IPS-NIHi11 (cell line): Measurements from ENCODE around the gene ACSL6.

Source experiments
- DNase-seq: peaks from one replicate; pipeline ENCODE4 v3.0.0; 2012; ENCODE audit warnings: mixed read lengths, low spot score

ACSL6 gene

DNA sequence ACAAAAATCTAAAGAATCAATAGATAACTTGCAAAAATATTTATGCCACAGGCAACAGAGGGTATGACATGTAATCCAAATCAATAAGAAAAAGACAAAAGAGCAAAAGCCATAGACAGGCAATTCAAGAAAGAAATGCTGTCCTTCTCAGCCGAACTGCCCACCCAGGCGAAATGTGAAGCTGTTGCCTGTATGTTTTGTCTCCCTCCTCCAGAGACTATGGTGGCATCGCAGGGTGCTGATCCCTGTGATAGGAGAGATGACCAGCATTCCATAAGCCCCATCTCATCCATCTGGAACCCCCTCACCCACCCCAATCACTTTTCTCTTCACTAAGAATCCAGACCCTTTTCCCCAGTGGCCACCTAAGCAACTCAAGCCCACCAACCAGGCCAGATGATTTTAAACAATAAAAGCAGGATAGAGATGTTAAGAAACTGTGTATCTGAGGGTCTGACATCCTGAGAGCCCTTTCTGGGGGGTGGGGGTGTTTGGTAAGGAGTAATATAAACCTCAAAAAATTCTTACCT, 5.3 kb upstream of the ACSL6 start:
- no peak for DNase-seq

DNA sequence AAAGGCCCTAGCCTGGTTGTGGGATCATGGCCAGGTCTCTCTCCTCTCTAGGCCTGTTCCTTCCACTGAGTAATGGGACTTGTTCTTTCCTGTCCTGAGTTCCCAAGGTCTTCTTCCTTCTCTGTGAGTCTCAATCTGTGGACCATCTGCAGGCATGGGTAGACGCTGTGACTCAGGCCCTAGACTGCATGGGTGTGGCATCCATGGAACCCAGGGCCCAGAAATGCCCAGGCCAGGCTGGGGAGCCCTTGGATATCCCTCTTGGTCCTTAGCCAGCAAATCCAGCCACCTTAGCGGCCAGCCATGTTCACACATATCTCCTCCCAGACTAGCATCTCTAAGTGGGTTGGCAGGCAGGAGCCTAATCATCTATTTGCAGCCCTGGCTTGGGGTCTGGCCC, 2.3 kb upstream of the ACSL6 start:
- no peak for DNase-seq

DNA sequence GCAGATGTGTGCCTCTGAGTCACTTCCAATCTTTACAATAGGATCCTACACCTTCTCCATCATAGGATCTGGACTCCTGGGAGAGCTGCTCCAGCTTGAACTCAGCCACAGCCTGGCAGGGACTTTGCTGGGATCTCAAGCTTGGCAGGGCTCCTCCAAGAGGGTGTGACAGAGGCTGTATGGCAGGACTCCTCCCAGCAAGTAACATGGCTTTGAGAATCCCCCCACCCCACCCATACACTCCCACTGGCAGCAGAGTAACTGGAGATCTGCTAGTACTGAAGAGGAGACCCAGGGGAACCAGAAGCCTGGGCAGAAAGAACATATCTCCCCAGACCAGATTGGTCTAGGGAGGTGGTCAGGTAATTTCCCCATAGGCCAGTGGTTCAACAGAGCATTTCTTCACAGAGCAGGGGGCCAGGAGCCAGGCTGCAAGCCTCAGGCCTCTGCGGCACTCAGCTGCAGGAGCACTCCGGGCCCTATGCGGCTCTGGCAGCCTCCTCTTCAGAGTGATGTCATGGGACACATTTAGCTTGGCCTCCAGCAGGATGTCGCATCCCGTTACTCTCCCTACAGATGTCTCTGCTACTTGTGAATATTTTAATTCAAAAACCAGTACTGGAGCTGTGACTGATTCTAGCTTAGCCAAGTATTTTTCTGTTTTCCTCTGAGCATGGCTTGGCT, 1.7 kb upstream of the ACSL6 start:
- no peak for DNase-seq

DNA sequence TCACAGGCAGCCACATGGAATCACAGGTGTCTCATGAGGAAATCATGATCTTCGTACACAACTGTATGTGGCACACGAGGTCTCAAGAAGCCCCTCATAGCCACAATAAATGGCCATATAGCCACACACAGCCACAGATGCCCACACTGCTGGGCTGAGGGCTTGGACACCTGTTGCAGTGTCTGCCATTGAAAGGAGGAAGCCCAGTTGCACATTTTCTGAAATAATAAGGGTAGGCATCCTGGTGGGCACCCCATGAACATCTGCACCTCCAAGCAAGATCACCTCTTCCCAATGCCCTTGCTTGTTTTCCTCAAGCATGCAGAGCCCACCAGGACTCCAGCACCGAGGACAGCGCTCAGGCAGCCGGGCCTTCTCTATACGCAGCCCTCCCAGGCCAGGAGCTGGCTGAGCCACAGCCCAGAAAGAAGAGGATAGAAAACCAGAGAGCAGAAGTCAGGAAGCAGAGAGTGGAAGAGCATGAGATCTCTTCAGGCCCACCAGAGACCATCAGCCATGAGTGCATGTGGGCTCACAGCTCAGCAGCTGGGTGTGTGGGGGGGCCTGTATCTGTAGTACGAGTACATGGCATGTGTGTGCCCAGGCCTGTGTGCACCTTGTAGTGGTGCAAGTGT, 1.0 kb upstream of the ACSL6 start:
- peak; percentile 90 for DNase-seq

DNA sequence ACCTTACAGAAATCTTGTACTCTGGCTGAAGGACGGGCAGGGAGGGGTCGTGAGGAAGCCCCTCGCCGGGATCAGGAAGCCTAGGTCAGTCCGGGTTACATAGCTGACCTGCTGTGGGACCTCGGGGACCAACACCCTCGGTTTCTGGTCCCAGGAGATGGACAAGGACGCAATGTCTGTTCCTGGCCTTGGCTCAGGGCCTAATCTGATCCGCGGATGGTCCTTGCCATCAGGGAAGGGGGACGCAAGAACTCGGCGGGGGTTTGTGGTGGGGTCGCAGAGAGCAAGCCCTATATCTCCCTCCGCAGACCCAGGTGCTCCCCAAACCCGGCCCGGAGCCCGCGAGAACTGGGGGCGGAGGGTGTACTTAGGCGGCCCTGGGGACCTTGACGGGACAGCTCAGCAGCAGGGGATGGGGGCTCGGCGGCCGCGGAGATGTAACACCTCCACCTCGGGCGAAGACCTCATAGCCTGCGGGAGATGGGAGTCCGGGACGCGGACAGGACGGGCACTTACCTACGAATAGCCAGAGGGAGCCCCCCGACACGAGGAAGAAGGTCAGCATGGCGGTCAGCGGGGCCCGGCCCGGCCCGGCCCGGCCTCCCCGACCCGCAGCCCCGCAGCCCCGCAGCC, 353 bp downstream of the ACSL6 start:
- DNase-seq, result no peak

DNA sequence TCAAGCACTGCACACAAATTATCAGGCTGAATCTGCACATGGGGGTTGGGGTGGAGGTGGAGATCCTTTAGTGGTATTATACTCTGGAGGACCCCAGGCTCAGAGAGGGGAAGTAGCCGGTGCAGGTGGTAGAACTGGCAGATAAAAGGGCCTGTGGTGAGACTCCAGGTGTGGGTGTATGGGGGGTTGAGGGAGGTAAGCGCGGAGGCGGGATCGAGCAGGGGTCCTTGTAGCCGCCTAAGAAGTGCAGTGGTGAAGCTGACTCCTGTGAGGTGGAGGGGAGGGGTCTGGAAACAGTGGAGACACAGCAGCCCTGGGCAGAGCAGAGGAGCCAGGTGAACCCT, 841 bp downstream of the ACSL6 start:
- peak; percentile 43 for DNase-seq

DNA sequence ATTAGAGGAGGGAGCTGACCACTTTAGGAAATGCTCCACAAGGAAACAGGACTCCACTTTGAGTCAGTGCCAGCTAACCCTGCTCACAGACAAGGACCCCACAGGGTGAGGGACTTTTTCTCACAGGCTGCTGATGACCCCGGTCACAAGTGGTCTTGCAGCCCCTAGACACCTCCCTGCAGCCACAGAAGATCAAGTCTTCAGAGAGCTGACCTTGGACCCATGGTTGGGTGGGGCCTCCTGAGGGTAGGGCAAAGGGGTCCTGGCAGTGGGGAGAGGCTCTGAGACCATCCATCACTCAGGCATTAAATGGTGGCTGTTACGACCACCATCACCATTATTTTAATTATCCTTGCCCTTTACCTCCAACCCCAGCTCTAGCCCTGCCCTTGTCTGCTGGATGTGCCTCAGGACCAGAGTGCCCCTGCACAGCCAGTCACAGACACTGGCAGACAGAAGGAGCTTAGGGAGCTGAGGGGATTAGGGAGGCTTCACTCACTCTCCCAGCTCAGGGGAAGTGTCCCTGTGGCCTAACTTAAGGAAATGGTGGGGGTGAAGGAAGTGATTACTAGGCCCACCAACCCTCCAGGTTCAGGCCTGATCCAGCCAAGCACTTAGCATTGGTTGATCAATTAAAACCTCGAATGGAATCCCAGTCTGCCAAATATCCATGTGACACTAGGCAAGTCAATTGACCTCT, 1.6 kb downstream of the ACSL6 start:
- DNase-seq, result no peak

DNA sequence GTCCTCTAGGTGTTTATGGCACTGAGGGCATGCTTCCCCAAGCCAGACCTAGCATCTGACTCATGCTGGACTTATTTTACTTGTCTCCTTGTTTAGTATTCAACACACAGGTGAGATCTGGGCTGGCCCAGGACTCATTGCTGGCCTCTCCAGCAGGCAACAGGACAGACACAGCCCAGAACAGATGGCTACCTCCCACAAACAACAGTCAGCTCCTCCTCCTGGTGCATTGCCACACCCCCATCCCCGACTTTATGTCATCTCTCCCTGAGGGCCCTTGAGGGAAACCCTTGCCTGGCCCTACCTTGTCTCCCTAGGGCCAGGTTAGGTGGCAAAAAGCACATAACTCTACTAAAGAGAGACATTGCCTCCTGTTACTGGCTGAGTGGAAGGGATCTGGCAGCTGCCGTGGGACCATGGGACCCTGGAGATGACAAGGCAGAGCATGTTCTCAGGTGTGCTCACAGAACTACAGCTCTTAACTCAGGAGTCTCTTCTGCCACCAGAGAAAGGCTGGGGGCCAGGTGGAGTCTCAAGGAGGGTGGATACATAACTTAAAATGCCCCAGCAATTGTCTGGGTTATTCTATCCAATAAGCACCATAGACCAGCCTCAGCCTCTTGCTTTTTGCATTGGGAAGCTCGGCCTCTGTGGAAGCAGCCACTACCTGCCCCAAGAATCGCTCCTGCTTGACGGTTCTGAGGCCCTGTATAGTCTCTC, 2.3 kb downstream of the ACSL6 start:
- DNase-seq, result no peak

DNA sequence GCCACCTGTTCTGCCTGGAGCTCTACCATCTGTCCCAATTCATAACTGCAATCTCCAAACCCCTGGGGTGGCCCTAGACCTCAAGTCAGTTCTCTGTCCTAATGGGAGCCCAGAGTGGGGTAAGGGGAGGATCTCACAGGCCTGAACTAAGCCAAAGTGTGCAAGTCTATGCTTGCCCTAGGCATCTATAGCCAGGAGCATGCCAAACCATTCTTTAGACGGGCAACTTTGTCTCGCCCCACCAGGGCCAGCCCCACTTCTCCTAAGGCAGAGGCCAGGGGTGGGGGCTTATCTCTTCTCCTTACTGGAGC, 3.3 kb downstream of the ACSL6 start:
- DNase-seq, result no peak

DNA sequence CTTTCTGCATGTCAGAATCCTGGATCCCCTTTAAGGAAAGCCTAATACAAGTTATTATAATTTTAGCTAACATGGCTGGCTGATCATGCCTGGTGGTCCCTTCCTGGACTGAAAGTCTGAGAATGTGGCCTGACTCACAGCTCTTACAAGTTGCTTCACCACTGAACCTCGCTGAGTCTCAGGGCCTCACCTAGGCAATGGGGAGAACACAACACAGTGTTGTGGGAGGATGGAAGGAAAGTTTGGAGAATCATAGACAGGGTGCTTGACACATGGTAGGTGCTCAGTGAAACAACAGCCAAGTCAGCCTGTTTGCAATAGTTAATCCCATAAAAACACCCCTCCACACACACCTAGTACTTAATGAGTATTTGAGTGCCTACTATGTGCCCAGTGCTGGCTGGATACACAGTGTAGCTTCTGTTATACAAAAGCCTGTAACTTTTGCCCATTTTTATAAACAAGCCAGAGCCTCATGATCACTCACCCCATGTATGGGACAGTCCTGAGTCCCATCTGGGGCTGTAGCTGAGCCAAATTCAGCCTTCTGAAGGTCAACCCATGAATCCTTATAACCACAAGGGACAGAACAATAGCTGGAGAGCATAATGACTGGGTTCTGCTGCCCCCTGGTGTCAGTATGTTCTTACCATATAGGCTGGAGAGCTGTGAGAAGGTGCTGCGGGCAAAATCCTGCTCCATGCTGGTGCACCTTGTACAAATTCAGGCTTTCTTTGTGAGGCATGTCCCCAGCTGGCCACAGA, 3.9 kb downstream of the ACSL6 start:
- DNase-seq, result peak; percentile 72

DNA sequence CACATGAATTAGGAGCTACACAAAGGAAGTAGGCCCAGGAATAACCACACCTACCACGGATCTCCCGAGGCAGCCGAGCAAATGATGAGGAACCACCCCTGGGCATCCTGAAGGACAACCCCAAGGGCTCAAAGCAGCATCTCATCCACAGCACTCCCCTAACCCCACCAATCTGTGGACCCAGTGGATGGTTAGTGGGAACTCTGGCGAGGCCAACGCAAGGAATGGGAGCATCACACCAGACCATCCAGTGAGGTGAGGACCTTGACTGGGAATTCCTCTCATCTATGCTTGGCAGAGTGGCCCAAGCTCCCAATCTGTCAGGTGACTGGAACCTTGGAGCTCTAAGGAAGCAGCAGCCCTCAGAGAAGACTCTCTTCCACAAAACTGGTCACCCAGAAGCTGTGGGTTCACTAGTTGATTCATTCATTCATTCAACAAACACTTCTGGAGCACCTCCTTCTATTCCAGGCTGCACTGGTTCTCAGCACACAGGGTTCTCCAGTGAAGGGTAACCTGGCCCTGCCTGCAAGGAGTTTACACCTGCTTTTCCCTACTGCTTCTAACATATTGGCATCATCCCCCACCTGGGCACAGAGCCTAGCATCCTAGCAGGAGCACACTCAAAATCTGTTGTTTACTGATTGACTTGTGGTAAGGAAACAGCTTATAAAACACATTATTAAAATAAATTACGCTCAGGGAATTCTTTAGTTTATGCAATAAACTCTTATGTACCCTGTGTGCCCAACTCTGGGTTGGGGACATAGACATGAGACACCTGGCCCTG, 4.9 kb downstream of the ACSL6 start:
- no peak for DNase-seq

DNA sequence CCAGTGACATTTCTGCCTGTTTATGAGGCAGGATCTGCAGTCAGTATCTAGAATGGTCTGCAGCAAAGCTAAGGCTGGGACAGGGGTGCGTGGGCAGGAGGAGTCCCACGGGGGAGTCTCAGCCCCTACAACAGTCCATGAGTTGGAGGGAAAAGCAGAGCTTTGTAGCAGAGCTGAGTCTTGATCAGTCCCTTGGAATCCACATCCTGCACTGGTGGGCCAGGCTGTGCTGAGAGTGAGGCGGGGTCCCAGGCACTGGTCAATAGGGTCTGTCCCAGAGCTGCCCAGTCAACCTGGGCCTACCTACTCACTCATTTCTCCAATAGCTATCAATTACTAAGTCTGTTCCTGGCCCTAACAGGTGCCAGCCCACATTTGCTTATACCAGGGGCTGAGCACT, 5.9 kb downstream of the ACSL6 start:
- no peak for DNase-seq

DNA sequence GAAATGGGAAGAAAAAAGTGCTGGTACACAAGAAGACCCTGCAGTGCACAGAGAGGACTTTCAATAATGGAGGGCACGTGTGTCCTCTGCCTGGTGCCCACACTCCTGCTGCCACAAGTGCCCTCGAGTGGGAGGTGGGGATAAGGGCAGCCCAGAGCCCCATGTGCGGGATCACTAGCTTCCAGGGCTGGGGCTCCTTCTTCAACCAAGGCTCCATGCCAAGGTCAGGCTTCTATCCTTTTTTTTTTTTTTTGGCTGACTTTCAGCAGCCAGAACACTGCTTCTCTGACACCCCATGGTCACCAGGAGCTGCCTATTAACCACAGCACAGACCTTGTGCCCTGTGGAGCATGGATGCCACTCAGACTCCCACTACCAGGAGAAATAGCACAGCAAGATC, 7.5 kb downstream of the ACSL6 start:
- no peak for DNase-seq

DNA sequence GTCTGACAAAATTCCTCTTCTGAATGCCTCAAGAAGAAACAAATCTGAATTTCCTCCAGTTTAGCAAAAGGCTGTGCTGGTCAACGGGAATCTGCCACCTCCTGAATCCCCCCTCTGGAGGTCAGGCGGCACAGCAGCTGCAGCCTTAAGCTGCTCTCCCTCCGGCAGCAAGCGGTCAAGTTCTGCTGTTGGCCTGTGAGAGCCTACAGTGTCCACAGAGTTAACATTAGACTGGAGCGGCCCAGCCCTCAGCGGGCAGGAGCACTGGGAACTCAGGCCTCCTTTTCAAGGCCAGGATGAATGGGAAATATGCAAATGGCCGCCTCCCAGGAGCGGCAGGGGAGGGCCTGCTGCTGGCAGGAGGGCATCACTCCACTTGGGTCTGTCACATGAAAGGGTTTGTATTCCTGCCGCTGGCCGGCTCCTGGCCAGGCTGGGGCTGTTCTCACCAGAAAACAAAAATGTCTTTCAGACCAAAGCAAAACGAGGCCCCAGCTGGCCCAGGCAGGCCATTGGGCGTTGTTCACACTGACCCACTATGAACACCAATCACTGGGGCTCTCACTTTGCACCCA, 8.2 kb downstream of the ACSL6 start:
- DNase-seq, result peak; percentile 61

DNA sequence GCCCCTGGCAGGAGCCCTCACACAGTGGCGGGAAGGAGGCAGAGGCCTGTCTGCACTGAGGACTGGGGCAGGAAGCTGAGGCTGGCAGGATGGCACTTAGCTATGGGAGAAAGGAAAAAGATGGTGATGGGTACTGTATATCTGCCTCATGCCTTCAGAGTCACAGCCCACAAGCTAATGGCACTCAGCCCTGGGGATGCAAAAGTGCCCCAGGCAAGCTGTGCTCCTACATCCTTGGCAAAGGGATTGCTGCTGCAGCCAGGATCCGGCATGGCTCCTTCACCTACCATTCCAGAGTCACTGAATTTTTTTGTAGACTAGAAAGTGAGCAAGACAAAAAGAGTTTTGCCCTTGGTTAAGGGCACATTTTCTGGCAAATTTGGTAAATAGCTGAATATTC, 8.7 kb downstream of the ACSL6 start:
- DNase-seq, result no peak

DNA sequence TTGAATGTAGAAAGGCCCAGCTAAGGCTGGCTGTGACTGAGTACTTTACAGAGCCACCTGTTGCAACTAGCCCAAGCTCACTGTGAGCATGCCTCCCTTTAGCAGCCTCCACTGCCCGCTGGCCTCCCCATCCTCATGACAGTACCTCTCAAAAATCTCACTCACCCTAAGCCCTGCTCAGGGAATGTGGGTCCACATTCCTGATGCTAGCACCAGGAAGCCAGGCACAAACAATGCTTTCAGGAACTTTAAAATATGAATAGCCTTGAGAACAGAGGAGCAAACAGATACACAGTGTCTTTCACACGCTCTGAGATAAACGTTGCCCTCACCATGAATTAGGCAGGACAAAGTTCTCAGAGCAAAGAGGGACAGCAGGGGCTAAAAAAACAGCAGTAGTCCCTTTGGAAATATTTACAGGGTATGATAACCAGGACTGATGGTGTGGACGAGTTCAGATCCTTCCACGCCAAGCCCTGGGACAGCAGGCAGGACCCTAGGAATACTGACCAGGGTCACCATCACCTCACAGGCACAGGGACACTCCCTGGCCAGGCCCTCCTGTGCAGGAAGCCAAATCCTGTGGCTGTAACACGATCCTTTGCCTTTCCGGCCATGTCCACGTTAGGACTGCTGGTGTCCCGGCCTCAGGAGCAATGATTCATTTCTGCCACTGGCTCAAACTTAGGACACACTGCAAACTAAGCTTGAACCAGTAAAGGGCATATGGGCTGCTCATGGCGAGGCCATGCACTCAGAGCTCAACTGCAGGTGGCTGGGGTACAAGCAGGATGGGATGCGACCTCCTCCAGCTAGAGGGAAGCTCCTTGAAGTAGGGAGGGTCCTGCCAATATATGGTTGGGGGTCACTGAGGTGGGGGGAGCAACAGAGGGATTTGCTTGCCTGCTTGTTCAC, 9.6 kb downstream of the ACSL6 start:
- DNase-seq, result peak; percentile 37

DNA sequence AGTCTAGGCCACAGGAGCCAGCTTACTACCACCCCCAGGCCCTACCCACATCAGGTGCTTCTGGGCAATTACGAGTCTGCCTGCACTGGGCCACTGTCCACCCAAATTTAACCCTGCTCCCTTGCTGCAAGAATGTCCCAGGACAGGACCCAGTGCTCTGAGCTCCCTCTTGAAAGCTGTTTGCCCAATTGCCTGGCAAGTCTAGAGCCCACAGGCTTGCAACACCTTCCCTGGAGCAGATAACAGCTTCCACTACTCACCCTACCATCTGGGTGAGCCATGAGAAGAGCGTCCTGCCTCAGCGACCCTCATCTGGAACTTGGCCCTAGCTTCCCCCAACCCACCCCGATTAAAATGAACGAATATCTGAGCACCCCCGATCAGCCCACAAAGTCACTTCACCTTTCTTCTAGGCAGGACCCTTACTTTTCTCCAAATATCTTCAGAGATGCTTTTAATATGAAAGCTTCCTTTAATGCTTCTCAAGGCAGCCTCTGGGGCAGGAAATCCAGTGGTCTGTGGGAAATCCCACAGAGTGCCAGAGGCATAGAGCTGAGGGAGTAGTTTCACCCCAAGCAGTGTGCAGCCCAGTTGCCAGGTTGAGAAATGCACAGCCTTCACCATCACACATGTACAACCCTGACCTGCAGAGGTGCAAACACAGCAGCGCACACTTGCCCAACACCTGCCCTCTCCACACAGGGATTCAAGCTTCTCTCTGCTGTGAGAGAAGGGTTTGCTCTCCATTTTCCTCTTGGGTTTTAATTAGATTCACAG, 10.6 kb downstream of the ACSL6 start:
- no peak for DNase-seq

DNA sequence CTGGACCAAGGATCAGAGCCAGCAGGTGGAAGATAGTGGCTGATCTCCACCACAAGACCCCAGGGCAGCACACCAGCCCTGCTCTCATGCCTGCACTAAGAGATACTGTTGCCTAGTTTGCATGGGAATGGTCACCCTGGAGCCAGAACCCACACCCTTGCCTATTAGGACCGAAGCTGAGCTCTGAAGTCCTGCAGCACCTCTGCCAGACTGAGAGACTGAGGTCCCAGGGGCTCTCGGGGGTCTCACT, 11.3 kb downstream of the ACSL6 start:
- no peak for DNase-seq
